ENCODE results near the gene TUBB4A.

- no peak for TF ChIP-seq CTCF (IDR thresholded peaks at IDR 0.05)
- no peak for TF ChIP-seq POLR2A (IDR thresholded peaks at IDR 0.05)
- TF ChIP-seq POLR2AphosphoS5 (IDR thresholded peaks at IDR 0.05): no peak
Measured at GRCh38 chr19:6533746-6534418, 31.8 kb upstream of the TUBB4A start.
